NB4 (cell line): Measurements from ENCODE around the gene VKORC1.

Source experiments
- POLR2A ChIP-seq: IDR thresholded peaks from 2 replicates; pipeline ENCODE4 v1.6.1; 2011; ENCODE audit warnings: mild to moderate bottlenecking; ENCODE audit not compliant: insufficient read length; ENCODE audit errors: extremely low read depth
- TF ChIP-seq, protein P1 (sequence below): IDR thresholded peaks from one replicate; pipeline ENCODE4 v1.5.1; 2012; ENCODE audit warnings: low read depth, low read length

DNA sequence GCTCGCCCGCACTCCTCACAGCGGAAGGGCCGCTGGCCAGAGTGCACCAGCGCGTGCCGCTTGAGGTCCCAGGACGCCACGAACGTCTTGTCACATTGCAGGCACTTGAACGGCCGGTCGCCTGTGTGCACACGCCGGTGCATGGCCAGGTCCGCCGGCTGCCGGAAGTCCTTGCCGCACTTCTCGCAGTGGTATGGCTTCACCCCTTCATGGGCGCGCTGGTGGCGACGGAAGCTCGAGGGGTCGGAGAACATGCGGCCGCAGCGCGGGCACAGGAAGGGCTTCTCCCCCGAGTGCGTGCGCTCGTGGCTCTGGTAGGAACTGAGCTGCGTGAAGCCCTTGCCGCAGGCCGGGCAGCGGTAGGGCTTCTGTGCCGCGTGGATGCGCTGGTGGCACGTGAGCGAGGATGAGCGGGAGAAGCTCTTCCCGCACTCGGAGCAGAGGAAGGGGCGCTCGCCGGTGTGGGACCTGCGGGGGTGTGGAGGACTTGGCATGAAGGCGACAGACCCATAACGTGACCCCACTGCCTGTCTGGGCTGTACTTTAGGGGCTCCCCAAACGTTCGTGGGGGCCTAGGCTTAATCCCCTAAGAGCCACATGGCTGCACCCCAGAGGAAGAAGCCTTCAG, 32.7 kb downstream of the VKORC1 start:
- TF ChIP-seq, protein P1, sequence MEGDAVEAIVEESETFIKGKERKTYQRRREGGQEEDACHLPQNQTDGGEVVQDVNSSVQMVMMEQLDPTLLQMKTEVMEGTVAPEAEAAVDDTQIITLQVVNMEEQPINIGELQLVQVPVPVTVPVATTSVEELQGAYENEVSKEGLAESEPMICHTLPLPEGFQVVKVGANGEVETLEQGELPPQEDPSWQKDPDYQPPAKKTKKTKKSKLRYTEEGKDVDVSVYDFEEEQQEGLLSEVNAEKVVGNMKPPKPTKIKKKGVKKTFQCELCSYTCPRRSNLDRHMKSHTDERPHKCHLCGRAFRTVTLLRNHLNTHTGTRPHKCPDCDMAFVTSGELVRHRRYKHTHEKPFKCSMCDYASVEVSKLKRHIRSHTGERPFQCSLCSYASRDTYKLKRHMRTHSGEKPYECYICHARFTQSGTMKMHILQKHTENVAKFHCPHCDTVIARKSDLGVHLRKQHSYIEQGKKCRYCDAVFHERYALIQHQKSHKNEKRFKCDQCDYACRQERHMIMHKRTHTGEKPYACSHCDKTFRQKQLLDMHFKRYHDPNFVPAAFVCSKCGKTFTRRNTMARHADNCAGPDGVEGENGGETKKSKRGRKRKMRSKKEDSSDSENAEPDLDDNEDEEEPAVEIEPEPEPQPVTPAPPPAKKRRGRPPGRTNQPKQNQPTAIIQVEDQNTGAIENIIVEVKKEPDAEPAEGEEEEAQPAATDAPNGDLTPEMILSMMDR, result no peak
- TF ChIP-seq POLR2A, result no peak
